ENCODE measurements around the gene MYO10.

GRCh38 chr5:16856531-16856930 is 79.6 kb downstream of the MYO10 start:
- TF ChIP-seq POLR2A (IDR thresholded peaks at IDR 0.05) (no peak), CTCF (IDR thresholded peaks at IDR 0.05) (no peak)
